IPS DF 6.9 (cell line): Measurements from ENCODE around the gene SPRED3.
A peak's percentile ranks its signal among the peaks of the same experiment; 100 is the strongest.

Experiments used
- DNase-seq: peaks from one replicate; pipeline ENCODE4 v3.0.0-alpha.2; 2013; ENCODE audit warnings: low read depth, low spot score
- H3K27ac ChIP-seq: one replicate; pipeline ENCODE4 v1.5.1; 2013; ENCODE audit warnings: low read length, control low read depth
- H3K27me3 ChIP-seq: 2 replicates; pipeline ENCODE4 v1.6.1; 2013; ENCODE audit warnings: mild to moderate bottlenecking, low read length; ENCODE audit not compliant: control insufficient read depth, insufficient read depth
- H3K36me3 ChIP-seq: 2 replicates; pipeline ENCODE4 v1.6.1; 2013; ENCODE audit warnings: low read length; ENCODE audit not compliant: control insufficient read depth, insufficient read depth
- H3K4me1 ChIP-seq: 2 replicates; pipeline ENCODE4 v1.6.1; 2013; ENCODE audit warnings: low read length; ENCODE audit not compliant: control insufficient read depth, insufficient read depth
- H3K4me3 ChIP-seq: 2 replicates; pipeline ENCODE4 v1.5.1; 2013; ENCODE audit warnings: mild to moderate bottlenecking, low read length
- H3K9me3 ChIP-seq: 2 replicates; pipeline ENCODE4 v1.6.1; 2013; ENCODE audit warnings: low read length, inconsistent platforms; ENCODE audit not compliant: control insufficient read depth, insufficient read depth
- WGBS: extraction: QIAGEN DNeasy Blood & Tissue Kit; methylation state at CpG from one replicate; pipeline ENCODE4 v1.1.7; 2013; ENCODE audit warnings: mixed read lengths, missing lambda C conversion rate; ENCODE audit not compliant: insufficient read length, insufficient coverage; 5-methylcytosine and 5-hydroxymethylcytosine counted together

SPRED3 gene

DNA sequence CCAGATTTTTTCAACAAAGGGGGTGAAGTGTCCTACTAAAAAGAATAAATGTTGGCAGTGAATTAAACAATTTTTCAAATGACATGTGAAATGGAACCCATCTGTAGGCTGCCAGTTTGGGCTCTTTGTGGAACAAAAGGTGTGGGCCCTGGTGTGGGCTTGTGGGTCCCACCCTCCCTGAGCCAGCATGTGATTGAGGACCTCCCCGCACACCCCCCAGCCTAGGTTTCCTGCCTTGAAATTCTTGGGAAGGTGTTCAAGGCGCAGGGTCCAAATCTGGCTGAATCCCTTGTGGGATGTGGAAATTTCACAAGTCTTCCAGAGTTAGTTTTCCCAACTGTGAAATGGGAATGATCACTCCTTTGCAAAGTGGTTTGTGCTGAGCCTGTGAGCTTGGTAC lies 4.8 kb upstream of the SPRED3 start:
- peaks cover 4% of the 10 kb centered on the region; the same call in 1 of the 2 replicates for H3K4me1 ChIP-seq
- DNase-seq: no peak
- no peak overlapping the region for H3K4me3 ChIP-seq
- peaks cover 23% of the 10 kb centered on the region for H3K36me3 ChIP-seq
- WGBS: no CpG with 5 or more reads among the region's 2 CpGs
- H3K9me3 ChIP-seq: no peaks in the 10 kb centered on the region
- no peak overlapping the region for H3K27ac ChIP-seq
- no peaks in the 10 kb centered on the region for H3K27me3 ChIP-seq

DNA sequence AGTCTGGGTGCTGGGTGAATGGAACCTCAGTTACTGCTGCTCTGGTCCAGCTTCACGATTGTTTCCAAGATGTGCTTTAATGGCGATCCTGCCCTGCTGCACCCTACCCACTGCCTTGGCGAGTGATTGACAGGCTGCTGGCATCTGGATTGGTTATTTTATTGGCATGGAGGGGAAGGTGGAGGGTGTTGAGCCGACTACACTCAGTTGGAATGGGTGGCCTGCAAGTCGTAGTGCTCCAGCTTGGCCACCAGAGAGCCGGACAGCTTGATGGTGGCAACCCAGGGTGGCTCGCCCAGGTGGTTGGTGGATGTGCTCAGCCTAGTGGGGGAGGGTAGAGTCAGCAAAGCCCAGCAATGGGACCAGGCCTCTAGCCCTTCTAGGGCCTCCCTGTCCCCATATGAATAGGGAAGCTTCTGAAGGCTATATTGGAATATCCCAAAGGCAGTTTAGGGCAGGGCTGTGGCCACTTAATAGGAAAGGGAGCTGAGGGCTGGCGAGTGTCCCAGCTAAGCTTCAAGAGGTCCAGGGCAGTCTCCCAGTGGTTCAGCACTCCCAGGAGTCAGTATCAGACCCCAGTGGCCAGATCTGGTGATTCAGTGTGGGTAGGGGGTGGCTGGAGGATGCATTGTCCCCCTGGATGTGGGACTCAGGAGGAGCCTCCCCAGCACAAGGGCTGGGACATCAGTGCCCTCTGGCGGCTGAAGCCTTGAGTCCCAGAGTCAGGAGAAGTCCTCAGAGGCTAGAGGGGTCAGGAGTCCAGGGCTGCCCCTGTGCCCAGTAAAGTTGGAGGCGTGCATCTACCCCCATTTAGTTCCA lies 4.1 kb upstream of the SPRED3 start:
- Histone ChIP-seq H3K4me1 (peaks cover 4% of the 10 kb centered on the region; the same call in 1 of the 2 replicates), H3K9me3 (no peaks in the 10 kb centered on the region), H3K27ac (no peak overlapping the region), H3K4me3 (no peak overlapping the region), H3K27me3 (no peaks in the 10 kb centered on the region), H3K36me3 (peaks cover 18% of the 10 kb centered on the region)
- DNase-seq: no peak
- no CpG with 5 or more reads among the region's 10 CpGs for WGBS

GRCh38 chr19:38385057-38385803 lies 3.3 kb upstream of the SPRED3 start:
- no peak overlapping the region for H3K4me3 ChIP-seq
- no peaks in the 10 kb centered on the region for H3K9me3 ChIP-seq
- H3K27ac ChIP-seq: no peak overlapping the region
- H3K4me1 ChIP-seq: peaks cover 4% of the 10 kb centered on the region; the same call in 1 of the 2 replicates
- no CpG with 5 or more reads among the region's 40 CpGs for WGBS
- no peaks in the 10 kb centered on the region for H3K27me3 ChIP-seq
- peaks cover 18% of the 10 kb centered on the region for H3K36me3 ChIP-seq
- DNase-seq: no peak

GRCh38 chr19:38385804-38386257 lies 2.7 kb upstream of the SPRED3 start:
- H3K4me3 ChIP-seq: no peak overlapping the region
- H3K4me1 ChIP-seq: peaks cover 6% of the 10 kb centered on the region; the same call in 1 of the 2 replicates
- WGBS: no CpG with 5 or more reads among the region's 40 CpGs
- peaks cover 12% of the 10 kb centered on the region for H3K36me3 ChIP-seq
- no peaks in the 10 kb centered on the region for H3K9me3 ChIP-seq
- no peaks in the 10 kb centered on the region for H3K27me3 ChIP-seq
- no peak overlapping the region for H3K27ac ChIP-seq
- no peak for DNase-seq

- H3K4me1 ChIP-seq: peaks cover 6% of the 10 kb centered on the region; the same call in 1 of the 2 replicates
- H3K9me3 ChIP-seq: no peaks in the 10 kb centered on the region
- DNase-seq: no peak
- peaks cover 6% of the 10 kb centered on the region for H3K36me3 ChIP-seq
- no CpG with 5 or more reads among the region's 61 CpGs for WGBS
- no peak overlapping the region; the same call in 1 of the 2 replicates for H3K4me3 ChIP-seq
- no peaks in the 10 kb centered on the region for H3K27me3 ChIP-seq
- no peak overlapping the region for H3K27ac ChIP-seq
Measured at GRCh38 chr19:38386300-38386970, 2.1 kb upstream of the SPRED3 start.

DNA sequence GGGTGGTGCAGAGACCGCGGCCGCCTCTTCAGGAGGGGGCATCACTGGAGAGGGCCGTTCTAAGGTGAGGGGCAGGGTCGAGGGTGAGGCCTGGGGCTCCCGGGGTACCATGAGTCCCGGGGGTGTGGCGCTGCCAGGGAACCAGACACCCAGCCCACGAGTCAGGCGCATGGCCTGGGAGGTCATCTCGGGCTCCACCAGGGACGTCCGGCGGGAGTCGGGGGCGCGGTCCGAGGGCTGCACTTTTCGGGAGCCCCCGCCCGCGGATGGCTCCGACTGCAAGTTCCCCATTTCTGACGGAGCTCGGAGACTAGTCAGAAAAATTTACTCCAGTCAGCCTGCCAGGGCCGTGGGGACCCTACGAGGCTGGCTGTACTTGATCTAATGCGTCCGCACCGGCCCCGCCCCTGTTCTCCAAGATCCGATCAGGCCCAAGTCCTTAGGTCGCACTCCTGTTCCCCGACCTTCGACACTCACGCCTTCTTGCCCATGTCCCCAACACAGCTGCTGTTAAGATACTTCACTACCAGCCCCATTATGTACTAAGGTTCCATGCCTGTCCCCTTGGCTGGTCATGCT lies 1.4 kb upstream of the SPRED3 start:
- DNase-seq: no peak
- Histone ChIP-seq H3K27me3 (no peaks in the 10 kb centered on the region), H3K9me3 (no peaks in the 10 kb centered on the region), H3K27ac (no peak overlapping the region), H3K4me1 (peaks cover 6% of the 10 kb centered on the region; the same call in 1 of the 2 replicates), H3K36me3 (peaks cover 3% of the 10 kb centered on the region), H3K4me3 (peak overlapping the region; percentile 57; the same call in 1 of the 2 replicates)
- no CpG with 5 or more reads among the region's 36 CpGs for WGBS

DNA sequence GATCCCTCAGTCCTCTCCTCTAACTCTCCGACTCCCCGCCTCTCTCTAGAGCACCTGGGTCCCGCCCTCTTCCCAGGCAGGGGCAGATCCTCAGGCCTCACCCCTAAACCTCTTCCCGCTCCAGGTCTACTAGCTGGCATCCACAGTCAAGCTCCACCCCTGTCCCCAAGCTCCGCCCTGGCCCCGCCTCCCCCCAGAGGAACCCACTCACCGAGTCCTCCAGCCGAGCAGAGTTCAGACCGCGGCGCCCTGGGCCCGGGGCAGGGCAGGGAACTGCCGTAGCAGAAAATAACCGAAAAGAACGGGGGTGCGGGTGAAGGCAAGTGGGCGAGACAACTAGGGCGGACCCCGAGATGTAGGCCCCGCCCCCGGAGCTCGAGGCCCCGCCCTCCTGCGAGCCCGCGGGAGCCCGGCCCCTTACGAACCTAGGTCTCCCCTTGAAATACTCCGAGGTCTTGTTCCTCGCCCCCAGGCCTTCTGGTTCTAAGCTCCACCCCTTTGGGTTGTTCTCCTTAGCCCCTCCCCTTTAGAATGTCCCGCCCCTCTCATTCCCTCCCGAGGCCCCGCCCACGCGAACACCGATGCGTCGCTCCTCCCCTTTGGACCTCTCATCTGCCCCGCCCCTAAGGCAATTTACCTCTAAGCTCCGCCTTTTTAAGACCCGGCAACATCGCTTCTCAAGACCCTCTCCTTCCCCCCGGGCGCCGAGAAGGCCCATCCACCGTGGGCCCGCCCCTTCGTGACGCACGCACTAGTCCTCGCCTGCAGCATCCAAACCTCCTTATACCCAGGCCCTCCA lies 748 bp upstream of the SPRED3 start, which contains the start of gene GGN:
Gene GGN, minus strand, starts transcription at position 485 of the 799 bp plus-strand sequence. CDS start 773 bp downstream, outside the sequence.
- peak; percentile 94 for DNase-seq
- WGBS: no CpG with 5 or more reads among the region's 51 CpGs
- H3K4me1 ChIP-seq: peaks cover 6% of the 10 kb centered on the region; the same call in 1 of the 2 replicates
- no peak within 1 kb of the TSS for H3K27ac ChIP-seq
- H3K36me3 ChIP-seq: peaks cover 1% of the 10 kb centered on the region; the same call in 1 of the 2 replicates
- H3K9me3 ChIP-seq: no peaks in the 10 kb centered on the region
- peak within 1 kb of the TSS; percentile 58 for H3K4me3 ChIP-seq
- H3K27me3 ChIP-seq: no peaks in the 10 kb centered on the region

- Histone ChIP-seq H3K4me1 (peaks cover 4% of the 10 kb centered on the region; the same call in 1 of the 2 replicates), H3K9me3 (no peaks in the 10 kb centered on the region), H3K27ac (no peak overlapping the region), H3K4me3 (peak overlapping the region; percentile 58), H3K36me3 (peaks cover 3% of the 10 kb centered on the region; the same call in 1 of the 2 replicates), H3K27me3 (no peaks in the 10 kb centered on the region)
- no peak for DNase-seq
- no CpG with 5 or more reads among the region's 28 CpGs for WGBS
Measured at GRCh38 chr19:38389101-38389925, 816 bp downstream of the SPRED3 start.
